Measurements from ENCODE around the gene LRRC30.

- TF ChIP-seq POU6F1 (CRISPR knock-in tag; IDR thresholded peaks at IDR 0.05; ENCODE audit: borderline replicate concordance, low read depth), result no peak
- no peak for TF ChIP-seq PATZ1 (CRISPR knock-in tag; IDR thresholded peaks at IDR 0.05; ENCODE audit: borderline replicate concordance)
- no peak for TF ChIP-seq BACH2 (CRISPR knock-in tag; IDR thresholded peaks at IDR 0.05; ENCODE audit: borderline replicate concordance)
- no peak for TF ChIP-seq ZNF70 (CRISPR knock-in tag; IDR thresholded peaks at IDR 0.05)
- no peak for TF ChIP-seq ARNTL (CRISPR knock-in tag; IDR thresholded peaks at IDR 0.05; ENCODE audit: borderline replicate concordance, low read depth)
Measured at GRCh38 chr18:7267973-7268372, 37.1 kb downstream of the LRRC30 start.
